HepG2 (cell line): ENCODE results near the gene ATG16L2. TPM values are rescaled to one million over a fixed set of nuclear protein-coding genes. Genes with fewer than 3 reads are reported as not detected.

Experiments
- ATRX ChIP-seq: sonication (generic); formaldehyde crosslinking; IDR thresholded peaks from 2 replicates; pipeline ENCODE4 v1.4.0; 2020; ENCODE audit warnings: missing genetic modification reagents, borderline replicate concordance
- GFI1 ChIP-seq: sonication (generic); formaldehyde crosslinking; IDR thresholded peaks from 2 replicates; pipeline ENCODE4 v1.5.0; 2020; ENCODE audit warnings: missing genetic modification reagents, mild to moderate bottlenecking, borderline replicate concordance
- HNRNPH1 ChIP-seq: fragments of 200-400 bp; formaldehyde crosslinking; optimal IDR thresholded peaks from 2 replicates; pipeline ENCODE3; 2017; ENCODE audit warnings: mild to moderate bottlenecking, low read depth, low read length
- HNRNPK ChIP-seq: fragments of 200-400 bp; formaldehyde crosslinking; IDR thresholded peaks from 2 replicates; pipeline ENCODE4 v1.6.1; 2018; ENCODE audit warnings: low read length, low read depth, moderate library complexity, mild to moderate bottlenecking; ENCODE audit not compliant: poor library complexity, severe bottlenecking
- ISL2 ChIP-seq: sonication (generic); formaldehyde crosslinking; IDR thresholded peaks from 2 replicates; pipeline ENCODE4 v1.5.0; 2020; ENCODE audit warnings: missing genetic modification reagents
- KLF11 ChIP-seq: IDR thresholded peaks from 2 replicates; pipeline ENCODE4 v1.6.1; 2016; ENCODE audit warnings: missing compliant biosample characterization
- KLF16 ChIP-seq, 2 experiments: sonication (generic) in 1 of 2; formaldehyde crosslinking in 1 of 2; IDR thresholded peaks; 2 replicates each; pipeline versions ENCODE4 v1.6.1 to v1.8.0; 2016 to 2023; ENCODE audit warnings: missing genetic modification reagents in 2 of 2, missing compliant biosample characterization in 1 of 2
- KMT2B ChIP-seq: IDR thresholded peaks from 2 replicates; pipeline ENCODE4 v1.6.1; 2016; ENCODE audit warnings: missing genetic modification reagents, missing compliant biosample characterization
- MBD4 ChIP-seq: IDR thresholded peaks from 2 replicates; pipeline ENCODE4 v1.6.1; 2012; ENCODE audit warnings: low read length, inconsistent platforms, borderline replicate concordance
- NFKBIZ ChIP-seq: IDR thresholded peaks from 2 replicates; pipeline ENCODE4 v1.6.1; 2018; ENCODE audit warnings: missing genetic modification reagents, missing compliant biosample characterization
- PHF21A ChIP-seq: sonication (generic); formaldehyde crosslinking; IDR thresholded peaks from 2 replicates; pipeline ENCODE4 v1.5.0; 2020; ENCODE audit warnings: mild to moderate bottlenecking, missing genetic modification reagents
- PHF5A ChIP-seq: IDR thresholded peaks from one replicate; pipeline ENCODE4 v1.6.1; 2018; ENCODE audit warnings: low read depth, missing genetic modification reagents; ENCODE audit not compliant: unreplicated experiment
- POGZ ChIP-seq: sonication (generic); formaldehyde crosslinking; IDR thresholded peaks from 2 replicates; pipeline ENCODE4 v1.4.0; 2020; ENCODE audit warnings: mild to moderate bottlenecking, missing genetic modification reagents
- POLR2A ChIP-seq, 2 experiments: IDR thresholded peaks; 2 replicates each; pipeline ENCODE4 v1.6.1; 2011; ENCODE audit warnings: low read depth in 2 of 2, low read length in 2 of 2, mild to moderate bottlenecking in 1 of 2, moderate library complexity in 1 of 2; ENCODE audit not compliant: insufficient read depth in 1 of 2
- RFXANK ChIP-seq: IDR thresholded peaks from 2 replicates; pipeline ENCODE4 v1.6.1; 2016
- SRY ChIP-seq: sonication (generic); formaldehyde crosslinking; IDR thresholded peaks from 2 replicates; pipeline ENCODE4 v1.8.0; 2022; ENCODE audit warnings: mild to moderate bottlenecking, missing genetic modification reagents
- TBX3 ChIP-seq: fragments of 450-650 bp; IDR thresholded peaks from 2 replicates; pipeline ENCODE4 v1.6.1; 2017; ENCODE audit warnings: antibody characterized with exemption, mild to moderate bottlenecking, inconsistent platforms, borderline replicate concordance
- THAP11 ChIP-seq: IDR thresholded peaks from 2 replicates; pipeline ENCODE4 v1.6.1; 2016; ENCODE audit warnings: missing biosample characterization, missing genetic modification reagents
- ZBTB49 ChIP-seq: sonication (generic); formaldehyde crosslinking; IDR thresholded peaks from 2 replicates; pipeline ENCODE4 v1.4.0; 2020; ENCODE audit warnings: missing genetic modification reagents, borderline replicate concordance
- ZFP36L1 ChIP-seq: sonication (generic); formaldehyde crosslinking; IDR thresholded peaks from 2 replicates; pipeline ENCODE4 v1.8.0; 2022; ENCODE audit warnings: mild to moderate bottlenecking, missing genetic modification reagents, moderate library complexity
- ZNF17 ChIP-seq: sonication (generic); formaldehyde crosslinking; IDR thresholded peaks from 2 replicates; pipeline ENCODE4 v1.5.0; 2020; ENCODE audit warnings: mild to moderate bottlenecking, missing genetic modification reagents
- polyA plus RNA-seq, 8 experiments: library from polyadenylated mRNA; depleted of rRNA in 3 of 8; stranded (reverse) in 7 of 8; unstranded in 1 of 8; fragments of >200 nt; fragmentation: Illumina TruSeq in 4 of 8; extraction: Trizol in 4 of 8; gene quantifications; 2 replicates each; pipeline versions ENCODE4 v1.2.1 to v1.2.3, GENCODE V29; 2011 to 2016; ENCODE audit warnings: low read depth in 4 of 8, missing spikeins in 1 of 8, mixed read lengths in 1 of 8; ENCODE audit not compliant: insufficient read depth in 1 of 8
- total RNA-seq, 5 experiments: library from RNA; depleted of rRNA; stranded (reverse); fragments of >200 nt; fragmentation: Illumina TruSeq; extraction: Trizol; gene quantifications; 2 replicates each; pipeline ENCODE4 v1.2.3, GENCODE V29; 2016; ENCODE audit warnings: low read depth in 1 of 5
- TF ChIP-seq, protein P1 (sequence below): sonication (generic); formaldehyde crosslinking; IDR thresholded peaks from 2 replicates; pipeline ENCODE4 v1.9.0; 2021; ENCODE audit warnings: missing genetic modification reagents, mild to moderate bottlenecking, borderline replicate concordance
- TF ChIP-seq, protein P2 (sequence below): sonication (generic); formaldehyde crosslinking; IDR thresholded peaks from 2 replicates; pipeline ENCODE4 v1.5.0; 2020; ENCODE audit warnings: missing genetic modification reagents, mild to moderate bottlenecking, borderline replicate concordance
- TF ChIP-seq, protein P3 (sequence below): sonication (generic); formaldehyde crosslinking; IDR thresholded peaks from 2 replicates; pipeline ENCODE4 v1.5.1; 2020; ENCODE audit warnings: missing genetic modification reagents, mild to moderate bottlenecking, borderline replicate concordance

Gene ATG16L2
- total and polyA plus RNA-seq, 2 of the 13 experiments (the other 11 are each of a cell fraction or from before 2014, with no cell fraction given), result 6.2 to 14.8 TPM

GRCh38 chr11:72793425-72794367, 20.5 kb upstream of the ATG16L2 start, which contains the start of gene STARD10 (continued):
- TF ChIP-seq HNRNPH1, result no peak
- 0 out of 2 replicates have a peak, but pooled peaks have one; percentile 36 for TF ChIP-seq POGZ (CRISPR knock-in tag)
- TF ChIP-seq PHF21A (CRISPR knock-in tag), result peak; percentile 90
- TF ChIP-seq, protein P1, sequence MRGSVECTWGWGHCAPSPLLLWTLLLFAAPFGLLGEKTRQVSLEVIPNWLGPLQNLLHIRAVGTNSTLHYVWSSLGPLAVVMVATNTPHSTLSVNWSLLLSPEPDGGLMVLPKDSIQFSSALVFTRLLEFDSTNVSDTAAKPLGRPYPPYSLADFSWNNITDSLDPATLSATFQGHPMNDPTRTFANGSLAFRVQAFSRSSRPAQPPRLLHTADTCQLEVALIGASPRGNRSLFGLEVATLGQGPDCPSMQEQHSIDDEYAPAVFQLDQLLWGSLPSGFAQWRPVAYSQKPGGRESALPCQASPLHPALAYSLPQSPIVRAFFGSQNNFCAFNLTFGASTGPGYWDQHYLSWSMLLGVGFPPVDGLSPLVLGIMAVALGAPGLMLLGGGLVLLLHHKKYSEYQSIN (CRISPR knock-in tag), result no peak
- 0 out of 2 replicates have a peak, but pooled peaks have one; percentile 33 for TF ChIP-seq RFXANK (CRISPR knock-in tag)
- TF ChIP-seq, protein P2, sequence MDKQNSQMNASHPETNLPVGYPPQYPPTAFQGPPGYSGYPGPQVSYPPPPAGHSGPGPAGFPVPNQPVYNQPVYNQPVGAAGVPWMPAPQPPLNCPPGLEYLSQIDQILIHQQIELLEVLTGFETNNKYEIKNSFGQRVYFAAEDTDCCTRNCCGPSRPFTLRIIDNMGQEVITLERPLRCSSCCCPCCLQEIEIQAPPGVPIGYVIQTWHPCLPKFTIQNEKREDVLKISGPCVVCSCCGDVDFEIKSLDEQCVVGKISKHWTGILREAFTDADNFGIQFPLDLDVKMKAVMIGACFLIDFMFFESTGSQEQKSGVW, result no peak
- peak; percentile 89 for TF ChIP-seq ZFP36L1 (CRISPR knock-in tag)
- no peak for TF ChIP-seq MBD4
- peak; percentile 96 for TF ChIP-seq THAP11 (CRISPR knock-in tag)
- no peak for TF ChIP-seq ATRX (CRISPR knock-in tag)
- 0 out of 2 replicates have a peak, but pooled peaks have one; percentile 18 for TF ChIP-seq SRY
- no peak for TF ChIP-seq PHF5A
- TF ChIP-seq GFI1 (CRISPR knock-in tag), result no peak; the same call in 1 of the 2 replicates
- TF ChIP-seq POLR2A (IDR thresholded peaks at IDR 0.05; ENCODE audit: insufficient read depth in 1 of 2, low read depth in 2 of 2, low read length in 2 of 2), result peak in 1 of 2 experiments; percentile 31; a peak in 1 of 4 replicates
- peak in 1 of 2 experiments; percentile 64; a peak in 1 of 4 replicates for TF ChIP-seq KLF16 (CRISPR knock-in tag; IDR thresholded peaks at IDR 0.05)
- TF ChIP-seq, protein P3, sequence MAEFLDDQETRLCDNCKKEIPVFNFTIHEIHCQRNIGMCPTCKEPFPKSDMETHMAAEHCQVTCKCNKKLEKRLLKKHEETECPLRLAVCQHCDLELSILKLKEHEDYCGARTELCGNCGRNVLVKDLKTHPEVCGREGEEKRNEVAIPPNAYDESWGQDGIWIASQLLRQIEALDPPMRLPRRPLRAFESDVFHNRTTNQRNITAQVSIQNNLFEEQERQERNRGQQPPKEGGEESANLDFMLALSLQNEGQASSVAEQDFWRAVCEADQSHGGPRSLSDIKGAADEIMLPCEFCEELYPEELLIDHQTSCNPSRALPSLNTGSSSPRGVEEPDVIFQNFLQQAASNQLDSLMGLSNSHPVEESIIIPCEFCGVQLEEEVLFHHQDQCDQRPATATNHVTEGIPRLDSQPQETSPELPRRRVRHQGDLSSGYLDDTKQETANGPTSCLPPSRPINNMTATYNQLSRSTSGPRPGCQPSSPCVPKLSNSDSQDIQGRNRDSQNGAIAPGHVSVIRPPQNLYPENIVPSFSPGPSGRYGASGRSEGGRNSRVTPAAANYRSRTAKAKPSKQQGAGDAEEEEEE (CRISPR knock-in tag), result no peak
- TF ChIP-seq NFKBIZ (CRISPR knock-in tag), result no peak; the same call in 1 of the 2 replicates
- 0 out of 2 replicates have a peak, but pooled peaks have one; percentile 49 for TF ChIP-seq ISL2 (CRISPR knock-in tag)
- TF ChIP-seq ZNF17 (CRISPR knock-in tag), result no peak
- 0 out of 2 replicates have a peak, but pooled peaks have one; percentile 69 for TF ChIP-seq KLF11 (CRISPR knock-in tag)
- TF ChIP-seq TBX3, result peak; percentile 23; the same call in 1 of the 2 replicates
- TF ChIP-seq HNRNPK, result no peak
- no peak for TF ChIP-seq ZBTB49 (CRISPR knock-in tag)
- peak; percentile 73; the same call in 1 of the 2 replicates for TF ChIP-seq KMT2B (CRISPR knock-in tag)
